Esophagus muscularis mucosa (tissue), 3 donors: ENCODE measurements around the gene NR4A3.

ENCODE experiments used
- CTCF ChIP-seq, 3 experiments: fragments of 200-600 bp in 2 of 3; fragments of 450-650 bp in 1 of 3; sonication (generic) in 2 of 3; IDR thresholded peaks; one replicate each; pipeline ENCODE4 v1.5.1; 2017 to 2019; ENCODE audit warnings: antibody characterized with exemption in 3 of 3, mild to moderate bottlenecking in 2 of 3, moderate library complexity in 1 of 3
- POLR2A ChIP-seq: fragments of 450-650 bp; IDR thresholded peaks from one replicate; pipeline ENCODE4 v1.6.1; 2017; ENCODE audit warnings: antibody characterized with exemption, moderate library complexity, mild to moderate bottlenecking, low read depth

- TF ChIP-seq CTCF (IDR thresholded peaks at IDR 0.05) (no peak), POLR2A (no peak)
These were observed 73.8 kb downstream of the NR4A3 start for GRCh38 chr9:99895510-99895909.
